HG03097 (cell line): ENCODE data around the gene PDZD4.
"Not testable (repeated sequence)": the region's sequence is repeated elsewhere in the genome, so short reads cannot be mapped to it uniquely, and the experiment has no call there.

Experiments
- ATAC-seq: cut with Tn5 transposase; IDR thresholded peaks from one replicate; pipeline ENCODE4 v1.9.1; 2021; ENCODE audit not compliant: unreplicated experiment, low FRiP score

Gene PDZD4

DNA sequence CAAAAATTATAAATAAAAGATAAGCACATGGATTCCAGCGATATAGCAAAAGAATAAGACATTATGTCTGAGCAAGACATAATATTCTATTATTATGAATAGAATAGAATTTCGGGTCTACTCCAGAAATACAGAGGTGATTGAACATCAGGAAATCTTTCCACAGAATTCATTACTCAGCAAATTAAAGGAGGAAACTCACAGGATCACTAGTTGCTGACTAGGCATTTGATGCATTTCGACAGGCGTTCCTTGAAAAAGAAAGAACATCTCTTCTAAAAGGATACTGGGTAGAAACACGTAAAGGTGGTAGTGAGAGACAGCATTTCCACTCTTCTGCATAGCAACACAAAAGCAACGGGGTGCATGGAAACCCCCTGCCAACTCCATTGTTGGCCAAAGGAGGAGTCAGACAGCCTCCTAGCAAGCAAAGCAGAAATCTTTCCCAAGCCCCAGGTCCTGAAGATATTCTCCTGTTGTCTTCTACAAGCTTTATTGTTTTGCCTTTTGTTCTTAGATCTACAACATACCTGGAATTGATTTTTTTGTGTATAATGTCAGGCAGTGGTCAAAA is 14.3 kb upstream of the PDZD4 start:
- no peak for ATAC-seq

DNA sequence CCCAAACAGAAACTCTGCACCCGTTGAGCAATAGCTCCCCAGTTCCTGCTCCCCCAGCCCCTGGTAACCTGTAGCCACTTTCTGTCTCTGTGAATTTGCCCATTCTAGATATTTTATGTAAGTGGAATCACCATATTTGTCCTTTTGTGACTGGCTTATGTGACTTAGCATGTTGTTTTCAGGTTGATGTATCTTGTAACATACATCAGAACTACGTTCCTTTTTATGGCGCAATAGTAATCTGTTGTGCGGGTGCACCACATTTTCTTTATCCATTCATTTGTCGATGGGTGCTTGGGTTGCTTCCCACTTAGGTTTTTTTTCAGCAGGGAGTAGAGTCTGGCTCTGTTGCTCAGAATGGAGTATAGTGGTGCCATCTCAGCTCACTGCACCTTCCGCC is 6.6 kb upstream of the PDZD4 start:
- no peak for ATAC-seq

DNA sequence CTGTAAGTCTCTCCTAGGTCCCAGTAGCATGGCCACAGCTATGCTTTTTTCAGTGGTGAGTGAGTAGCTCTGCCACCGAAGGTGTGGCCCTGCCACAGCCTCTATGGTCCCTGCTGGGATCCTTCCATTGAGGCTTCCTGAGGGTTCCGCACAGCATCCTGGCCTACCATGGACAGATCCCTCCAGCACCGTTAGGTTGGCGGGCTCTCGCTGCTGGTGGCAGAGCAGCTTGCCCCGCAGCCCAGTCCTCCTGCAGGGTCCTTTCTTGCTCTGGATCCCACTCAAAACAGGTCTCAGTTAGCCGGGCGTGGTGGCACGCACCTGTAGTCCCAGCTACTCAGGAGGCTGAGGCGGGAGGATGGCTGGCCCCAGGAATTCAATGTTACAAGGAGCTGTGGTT is 2.4 kb upstream of the PDZD4 start:
- no peak for ATAC-seq

DNA sequence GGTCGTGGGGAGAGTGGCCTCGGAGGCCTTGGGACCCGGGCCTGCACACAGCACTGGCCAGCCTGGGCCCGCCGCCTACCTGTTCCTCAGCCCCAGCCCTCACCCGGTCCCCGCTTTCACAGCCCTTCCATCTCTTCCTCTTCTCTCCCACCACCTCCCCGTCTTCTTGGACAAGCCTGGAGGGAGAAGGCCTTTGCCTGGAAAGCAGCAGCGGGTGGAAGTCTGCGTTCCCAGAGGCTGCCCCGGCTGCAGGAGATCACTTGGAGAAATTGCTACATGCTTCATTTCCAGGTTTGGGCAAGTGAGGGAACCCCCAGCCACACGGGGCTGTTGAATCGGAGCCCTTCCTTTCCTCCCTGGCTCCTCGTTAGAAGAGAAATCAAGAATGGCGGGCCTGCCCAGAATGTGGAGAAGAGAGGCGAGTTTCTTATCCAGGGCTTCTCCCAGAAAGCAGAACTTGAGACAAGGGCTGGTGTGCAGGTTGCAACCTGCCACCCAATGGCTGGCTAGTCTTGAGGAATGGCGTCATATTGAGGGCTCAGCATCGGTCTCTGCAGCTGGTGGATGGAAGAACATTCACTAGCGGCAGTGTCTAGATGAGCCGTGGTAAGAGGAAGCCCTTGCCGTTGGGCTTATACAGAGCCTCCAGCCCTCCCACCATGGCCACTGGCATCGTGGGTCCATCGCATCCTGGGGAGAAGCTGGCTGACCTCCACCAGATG is 1.2 kb upstream of the PDZD4 start:
- no peak for ATAC-seq

DNA sequence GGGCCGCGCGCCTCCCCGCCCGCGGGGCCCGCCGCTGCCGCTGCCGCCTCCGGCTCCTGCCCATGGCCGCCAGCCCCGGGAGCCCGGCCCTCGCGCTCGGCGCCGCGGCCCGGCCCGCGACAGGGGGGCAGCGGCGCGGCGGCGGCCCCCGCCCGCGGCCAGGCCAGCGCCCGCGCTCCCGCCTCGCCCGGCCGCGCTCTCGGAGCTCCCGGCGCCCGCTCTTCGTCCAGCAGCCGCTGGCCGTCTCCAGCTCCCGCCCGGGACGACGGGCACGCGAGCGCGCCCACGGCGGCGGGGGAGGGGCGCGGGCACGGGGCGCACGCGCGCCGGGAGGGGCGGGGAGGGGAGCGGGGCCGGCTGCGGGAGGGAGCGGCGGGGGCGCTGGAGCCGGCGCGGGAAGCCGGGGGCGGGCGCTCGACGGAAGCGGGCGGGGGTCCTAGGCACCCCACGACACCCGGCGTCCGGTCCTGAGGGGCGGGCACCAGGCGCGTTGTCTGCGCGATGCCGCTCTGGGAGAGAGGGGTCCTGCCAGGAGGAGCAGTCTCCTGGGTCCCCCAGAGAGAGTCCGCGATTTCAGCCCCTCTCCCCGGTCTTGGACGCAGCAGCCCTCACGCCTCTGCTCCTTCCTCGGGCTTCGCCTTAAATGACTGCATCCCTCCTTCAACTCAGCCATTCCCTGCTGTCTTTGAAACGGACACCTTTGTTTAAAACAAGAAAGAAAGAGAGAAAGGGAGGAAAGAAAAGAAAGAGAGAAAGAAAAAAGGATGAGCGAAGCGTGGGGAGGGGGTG is 490 bp upstream of the PDZD4 start:
- no peak for ATAC-seq

DNA sequence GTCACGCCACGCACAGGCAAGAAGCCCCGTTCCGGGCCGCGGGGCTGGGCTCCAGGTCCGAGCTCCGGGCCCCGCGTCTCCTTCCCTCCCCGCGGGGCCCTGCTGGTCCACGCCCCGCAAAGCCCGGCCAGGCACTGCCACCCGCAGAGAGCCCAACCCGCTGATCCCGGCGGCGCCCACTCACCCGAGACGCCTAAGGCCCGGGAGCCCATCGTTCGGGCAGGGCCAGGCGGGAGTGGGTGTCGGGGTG is 870 bp downstream of the PDZD4 start:
- ATAC-seq, result no peak

DNA sequence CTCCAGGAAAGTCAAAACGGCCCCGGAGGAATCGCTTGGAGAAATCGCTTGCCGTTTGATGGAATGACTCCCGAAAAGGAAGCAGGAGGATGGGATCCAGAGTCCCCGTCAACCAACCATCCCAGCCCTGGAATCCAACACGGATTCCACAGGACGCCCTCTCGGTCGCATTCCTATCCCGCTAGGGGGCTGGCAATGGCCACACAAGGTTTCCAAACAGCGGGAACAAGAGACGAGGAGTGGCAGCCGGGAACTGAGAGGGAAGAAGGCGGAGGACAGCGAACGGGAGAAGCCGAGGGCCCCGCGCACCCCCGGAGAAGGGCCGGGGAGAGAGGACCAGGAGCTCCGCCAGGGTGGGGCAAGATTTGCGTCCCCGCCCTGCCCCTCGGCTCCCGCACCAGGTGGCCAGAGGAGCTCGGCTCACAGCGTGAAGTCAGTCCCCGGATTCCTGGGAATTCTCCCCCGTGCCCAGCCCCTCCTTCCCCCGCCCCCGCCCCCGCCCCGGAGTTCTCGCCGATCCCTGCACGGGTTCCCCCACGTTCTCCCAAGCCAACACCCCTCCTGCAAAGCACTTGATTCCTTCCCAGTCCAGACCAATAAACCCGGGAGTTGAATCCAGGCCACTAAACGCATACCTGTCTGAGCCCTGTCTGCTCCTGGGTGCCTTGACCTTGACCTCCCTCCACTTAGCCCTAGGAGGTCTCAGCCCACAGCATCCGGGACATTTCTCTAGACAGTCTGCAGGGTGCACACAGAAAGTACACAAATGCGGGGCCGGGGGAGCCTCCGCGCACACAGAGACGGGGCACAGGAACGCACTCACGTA is 1.4 kb downstream of the PDZD4 start:
- no peak for ATAC-seq

DNA sequence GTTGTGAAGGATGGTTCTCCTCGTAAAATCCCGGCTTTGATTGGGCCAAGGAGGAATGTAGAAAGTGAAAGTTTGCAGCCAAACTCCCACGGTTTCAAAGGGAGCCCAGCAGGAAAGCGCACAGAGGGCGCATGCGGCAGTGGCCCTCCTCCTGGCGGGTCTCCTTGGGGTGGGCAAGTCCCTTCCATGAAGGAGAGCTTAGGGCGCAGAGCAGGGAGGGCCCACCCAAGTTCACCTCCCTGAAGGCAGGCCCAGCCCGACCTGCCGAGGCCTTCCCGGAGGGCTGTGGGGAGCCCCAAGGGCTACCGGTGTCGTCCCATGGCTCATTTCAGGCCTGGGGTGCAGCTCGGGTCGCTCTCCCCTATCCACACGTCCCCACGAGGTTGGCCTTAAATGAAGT is 2.0 kb downstream of the PDZD4 start:
- no peak for ATAC-seq

DNA sequence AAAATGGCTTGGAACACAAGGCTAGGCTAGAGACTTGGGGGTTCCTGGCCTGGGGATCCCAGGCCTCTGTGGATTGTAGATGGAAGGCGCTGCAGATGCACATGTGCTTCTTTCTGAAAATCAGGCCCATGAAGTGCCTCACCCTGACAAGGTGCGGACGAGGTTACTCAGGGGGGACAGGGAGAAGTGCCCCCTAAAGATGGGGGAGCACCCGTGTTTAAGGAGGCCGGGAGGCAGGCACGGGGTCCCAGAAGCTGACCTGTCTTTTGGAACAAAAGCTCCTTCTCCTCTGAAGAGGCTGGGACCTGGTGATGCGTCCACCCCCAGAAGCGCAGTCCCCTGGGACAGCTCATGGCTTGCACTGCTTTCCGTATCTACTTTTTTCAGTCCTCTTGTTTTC is 2.4 kb downstream of the PDZD4 start:
- no peak for ATAC-seq

DNA sequence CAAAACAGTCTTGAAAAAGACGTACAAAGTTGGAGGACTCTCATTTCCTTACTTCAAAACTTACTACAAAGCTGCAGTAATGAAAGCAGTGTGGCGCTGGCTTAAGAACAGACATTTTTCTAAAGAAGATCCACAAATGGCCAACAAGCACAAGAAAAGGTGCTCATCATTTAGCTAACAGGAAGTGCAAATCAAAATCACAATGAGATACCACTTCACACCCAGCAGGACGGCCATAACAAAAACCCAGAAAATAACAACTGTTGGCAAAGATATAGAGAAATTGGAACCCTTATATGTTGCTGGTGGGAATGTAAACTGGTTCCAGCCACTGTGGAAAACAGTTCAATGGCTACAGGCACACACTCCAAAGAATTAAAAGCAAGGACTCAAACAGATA is 3.3 kb downstream of the PDZD4 start:
- no peak for ATAC-seq

DNA sequence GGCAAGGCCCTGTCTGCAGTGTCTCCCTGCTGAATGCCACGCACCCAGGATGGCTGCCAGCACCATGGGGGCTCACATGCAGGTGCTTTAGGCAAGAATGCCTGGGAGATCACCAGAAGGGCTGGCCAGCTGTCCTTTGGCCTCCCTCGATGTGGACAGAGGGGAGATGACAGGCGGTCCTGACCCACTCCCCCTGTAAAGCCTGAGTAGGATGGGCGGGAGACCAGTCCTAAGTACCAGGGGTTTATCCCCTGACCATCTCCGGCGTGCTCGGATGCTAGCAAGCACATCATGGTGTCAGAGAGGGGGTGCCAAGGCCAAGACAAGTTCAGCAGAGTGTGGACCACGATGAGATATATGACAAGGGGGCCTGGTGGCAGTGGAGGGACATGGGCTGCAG is 5.3 kb downstream of the PDZD4 start:
- ATAC-seq, result no peak

DNA sequence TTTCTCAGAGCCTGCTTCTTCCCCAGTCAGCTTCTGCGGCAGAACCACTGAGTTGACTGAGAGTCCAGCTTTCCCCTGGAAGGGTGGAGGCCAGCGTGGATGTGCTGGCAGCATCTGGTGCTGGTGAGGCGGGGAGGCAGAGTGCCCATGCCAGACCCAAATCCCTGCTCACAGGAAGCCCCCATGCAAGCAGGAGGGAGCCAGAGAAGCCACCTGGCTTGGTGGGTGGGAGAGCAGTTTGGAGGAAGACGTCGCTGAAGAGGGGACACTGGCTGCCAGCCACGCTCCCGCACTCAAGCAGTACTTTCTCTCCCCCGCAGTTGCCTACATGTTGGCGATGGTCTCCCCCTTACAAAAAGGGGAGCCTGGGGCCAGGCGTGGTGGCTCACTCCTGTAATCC is 6.0 kb downstream of the PDZD4 start:
- no peak for ATAC-seq

DNA sequence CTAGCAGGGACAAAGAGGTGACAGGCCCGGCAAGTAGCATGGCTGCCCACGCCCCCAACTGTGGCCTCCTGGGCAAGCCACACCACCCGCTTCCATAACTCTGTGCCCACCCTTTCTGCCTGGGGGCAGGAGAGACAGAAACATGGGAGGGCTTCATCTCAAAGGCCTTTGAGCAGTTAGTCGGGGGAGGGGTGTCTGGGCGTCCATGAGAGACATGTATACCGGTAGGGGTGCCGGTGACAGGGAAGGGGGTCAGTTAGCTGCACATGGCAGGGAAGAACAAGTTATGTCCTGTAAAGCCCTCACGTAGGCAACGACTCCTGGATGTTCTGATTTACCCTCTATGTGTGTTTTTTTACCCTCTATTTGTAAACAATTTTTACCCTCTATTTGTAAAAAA is 9.3 kb downstream of the PDZD4 start:
- no peak for ATAC-seq

DNA sequence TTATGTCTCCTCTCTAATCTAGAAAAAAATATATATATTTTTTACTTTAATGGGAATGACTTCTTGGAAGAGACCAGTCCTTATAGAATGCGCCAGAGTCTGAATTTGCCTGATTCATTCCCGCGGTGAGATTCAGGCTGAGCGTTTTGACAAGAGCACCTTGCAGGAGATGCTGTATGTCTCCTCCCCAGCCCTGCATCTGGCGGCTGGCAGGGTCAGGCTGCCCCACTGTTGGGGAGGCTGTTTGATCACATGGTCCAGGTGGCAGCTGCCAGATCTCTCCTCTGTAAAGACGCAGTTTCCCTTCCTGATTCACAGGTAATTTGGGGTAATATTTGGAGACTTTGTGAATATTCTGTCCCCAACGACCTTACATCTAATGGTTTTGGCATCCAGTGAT is 9.7 kb downstream of the PDZD4 start:
- no peak for ATAC-seq

DNA sequence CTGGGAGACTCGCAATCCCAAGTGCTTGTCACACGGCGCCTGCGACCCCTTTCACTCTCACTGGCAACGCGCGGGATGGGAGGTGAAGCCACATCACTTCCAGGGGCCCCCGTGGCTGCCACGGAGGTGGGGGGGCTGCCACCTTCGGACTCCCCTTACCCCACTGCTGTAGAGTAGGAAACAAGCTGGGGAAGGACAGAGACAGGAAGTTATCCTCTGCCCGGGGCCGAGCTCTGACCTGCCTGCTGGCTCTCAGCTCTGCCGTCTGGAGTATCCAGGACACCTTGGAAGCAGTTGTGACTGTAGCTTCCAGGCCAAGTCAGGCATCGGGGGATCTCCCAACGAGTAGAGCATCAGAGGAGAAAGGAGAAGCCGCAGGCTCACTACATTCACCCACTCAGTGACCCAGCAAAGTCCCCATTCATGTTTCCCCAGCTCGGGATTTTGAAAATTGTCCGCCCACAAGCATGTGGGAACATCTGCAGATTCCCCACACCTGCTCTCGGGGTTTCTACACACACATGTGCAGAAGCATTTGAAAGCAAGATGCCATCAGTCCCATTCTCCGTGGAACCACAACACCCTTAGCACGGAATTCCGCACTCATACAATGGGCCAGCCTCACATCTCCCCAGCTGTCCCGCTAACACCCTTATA is 10.8 kb downstream of the PDZD4 start:
- no peak for ATAC-seq

DNA sequence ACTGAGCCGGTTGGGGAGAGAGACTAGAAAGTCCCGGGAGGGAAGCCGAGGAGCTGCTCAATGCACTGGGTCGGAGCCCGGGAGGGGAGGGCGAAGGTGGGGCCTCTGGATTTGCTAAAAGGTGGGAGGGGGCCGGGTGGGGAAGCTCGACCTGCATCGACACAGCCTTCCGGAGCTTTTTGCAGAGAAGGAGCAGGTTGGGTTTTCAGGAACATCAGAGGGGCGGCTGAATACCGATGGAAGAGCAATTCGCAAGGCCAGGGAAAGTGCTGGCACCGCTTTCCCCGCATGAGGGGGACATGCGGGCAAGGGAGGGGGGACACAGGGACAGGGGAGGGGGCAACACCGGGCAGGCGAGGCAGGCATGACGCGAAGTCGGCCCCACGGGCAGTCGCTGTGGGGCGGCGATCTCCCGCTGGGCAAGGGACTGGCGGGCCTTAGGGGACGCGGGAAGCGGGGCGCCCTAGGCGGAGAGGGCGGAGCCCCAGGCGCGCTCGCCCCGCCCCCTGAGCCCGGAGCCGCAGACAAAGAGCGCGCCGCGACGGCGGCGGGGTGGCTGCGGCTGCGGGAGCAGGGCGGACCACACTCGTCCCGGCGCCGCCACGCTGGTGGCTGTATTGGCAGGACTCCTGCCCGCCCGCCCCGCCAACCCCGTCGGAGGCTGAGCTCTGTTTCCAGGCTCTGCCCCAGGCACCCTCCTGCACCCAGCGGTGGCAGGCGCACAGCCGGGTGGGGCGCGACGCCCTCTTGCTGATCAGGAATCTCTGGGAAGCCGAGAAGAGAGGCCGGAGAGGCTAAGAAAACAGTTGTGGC is 11.6 kb downstream of the PDZD4 start:
- no peak for ATAC-seq

DNA sequence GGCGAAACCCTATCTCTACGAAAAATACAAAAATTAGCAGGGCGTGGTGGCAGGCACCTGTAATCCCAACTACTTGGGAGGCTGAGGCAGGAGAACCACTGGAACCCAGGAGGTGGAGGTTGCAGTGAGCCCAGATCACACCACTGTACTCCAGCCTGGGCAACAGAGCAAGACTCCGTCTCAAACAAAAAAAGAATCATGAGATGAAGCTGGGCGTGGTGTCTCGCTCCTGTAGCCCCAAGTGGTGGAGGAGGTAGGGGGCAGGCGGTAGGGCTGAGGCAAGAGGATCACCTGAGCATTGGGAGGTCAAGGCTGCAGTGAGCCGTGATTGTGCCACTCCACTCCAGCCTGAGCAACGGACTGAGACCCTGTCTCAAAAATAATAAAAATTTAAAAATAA is 12.3 kb downstream of the PDZD4 start:
- not testable (repeated sequence) for ATAC-seq

DNA sequence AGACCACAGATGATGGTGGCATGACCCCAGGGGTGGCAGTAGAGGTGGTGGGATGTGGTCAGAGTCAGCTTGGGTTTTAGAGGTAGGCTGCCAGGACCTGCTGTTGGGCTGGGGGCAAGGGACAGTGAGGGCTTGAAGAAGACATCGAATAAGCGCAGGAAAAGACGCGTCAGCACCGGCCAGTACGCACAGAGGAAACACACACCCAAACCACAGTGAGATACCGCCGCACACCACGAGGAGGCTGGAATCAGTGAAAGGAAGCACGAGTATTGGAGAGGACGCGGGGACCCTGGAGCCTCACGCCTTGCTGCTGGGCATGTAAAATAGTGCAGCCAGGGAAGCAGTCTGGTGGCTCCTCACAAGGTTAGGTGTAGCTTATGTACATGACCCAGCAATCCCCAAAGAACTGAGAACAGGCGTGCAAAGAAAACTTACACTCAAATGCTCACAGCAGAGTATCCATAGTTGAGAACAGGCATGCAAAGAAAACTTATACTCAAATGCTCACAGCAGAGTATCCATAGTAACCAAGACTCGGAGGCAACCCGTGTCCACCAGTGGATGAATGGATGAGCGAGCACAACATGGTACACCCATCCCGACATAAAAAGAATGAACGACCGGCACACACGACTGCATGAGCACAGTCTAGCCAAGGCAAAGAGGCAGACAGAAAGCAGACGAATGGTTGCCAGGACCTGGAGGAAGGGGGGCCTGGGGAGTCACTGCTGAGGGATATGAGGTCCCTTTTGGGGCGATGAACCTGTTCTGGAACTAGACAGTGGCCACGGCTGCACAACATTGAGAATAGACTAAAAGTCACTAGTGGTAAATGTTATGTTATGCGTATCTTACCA is 13.3 kb downstream of the PDZD4 start:
- ATAC-seq, result no peak
